HG03060 (cell line): ENCODE results near the gene PFN4.
A peak's percentile ranks its signal among the peaks of the same experiment; 100 is the strongest.
"Not testable (repeated sequence)": the region's sequence is repeated elsewhere in the genome, so short reads cannot be mapped to it uniquely, and the experiment has no call there.

ENCODE experiments used
- ATAC-seq: cut with Tn5 transposase; IDR thresholded peaks from one replicate; pipeline ENCODE4 v1.9.1; 2021; ENCODE audit warnings: low read depth, moderate number of reproducible peaks; ENCODE audit not compliant: unreplicated experiment

The PFN4 gene, protein sequence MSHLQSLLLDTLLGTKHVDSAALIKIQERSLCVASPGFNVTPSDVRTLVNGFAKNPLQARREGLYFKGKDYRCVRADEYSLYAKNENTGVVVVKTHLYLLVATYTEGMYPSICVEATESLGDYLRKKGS

GRCh38 chr2:24123195-24123921 lies at the start of gene PFN4, which contains the start of gene FAM228B:
Gene PFN4 (minus strand): TSS chr2:24123334. CDS start chr2:24122535, 799 bp downstream.
Gene FAM228B (plus strand): TSS chr2:24123469. CDS start chr2:24124362, 893 bp downstream.
- ATAC-seq: peak; percentile 73

GRCh38 chr2:24169023-24169422 lies 45.9 kb upstream of the PFN4 start:
- no peak for ATAC-seq

DNA sequence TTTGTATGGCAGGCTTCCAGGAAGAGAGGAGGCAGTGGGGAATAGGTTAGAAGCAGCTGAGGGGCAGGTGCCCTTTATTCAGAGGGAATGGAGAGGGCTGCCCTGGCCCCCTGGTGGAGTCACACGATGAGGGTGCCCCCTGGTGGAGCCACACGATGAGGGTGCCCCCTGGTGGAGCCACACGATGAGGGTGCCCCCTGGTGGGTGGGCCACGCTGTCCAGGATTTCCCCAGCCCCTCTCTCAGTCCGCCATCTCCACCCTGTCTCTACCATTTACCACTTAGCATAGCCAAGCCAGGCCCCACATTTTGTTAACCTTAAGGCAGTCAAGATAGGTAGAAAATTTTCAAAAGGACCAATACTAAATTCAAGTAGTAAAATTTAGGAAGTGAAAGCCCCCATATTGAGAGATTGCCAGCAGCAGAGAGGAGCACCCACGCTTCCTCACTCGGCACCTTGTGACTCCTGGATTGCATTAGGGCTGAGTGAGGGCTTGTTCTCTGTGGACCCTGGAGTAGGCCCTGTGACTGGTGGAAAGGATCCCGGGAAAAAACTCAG lies 41.4 kb upstream of the PFN4 start:
- no peak for ATAC-seq

- no peak for ATAC-seq
Measured at GRCh38 chr2:24163601-24164000, 40.5 kb upstream of the PFN4 start.

- ATAC-seq: no peak
Measured at GRCh38 chr2:24163186-24163585, 40.1 kb upstream of the PFN4 start.

- no peak for ATAC-seq
Measured at GRCh38 chr2:24162494-24162893, 39.4 kb upstream of the PFN4 start.

DNA sequence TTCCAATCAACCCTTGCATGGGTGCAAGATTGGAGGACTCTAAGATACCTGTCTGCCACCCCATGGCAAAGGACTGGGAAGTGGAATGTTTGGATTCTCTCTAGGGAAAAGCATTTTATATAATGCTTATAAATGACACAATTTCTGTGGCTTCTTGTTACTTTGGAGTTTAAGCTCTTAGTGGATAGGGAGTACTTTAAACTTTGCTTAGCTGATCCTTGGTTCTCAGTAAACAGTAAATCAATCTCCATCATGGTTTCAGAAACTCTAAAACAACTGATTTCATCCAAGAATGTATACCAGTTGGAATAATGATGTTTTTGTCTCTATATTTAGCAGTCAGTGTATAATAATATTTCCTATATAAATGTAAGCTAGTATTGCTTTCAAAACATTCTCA lies 37.6 kb upstream of the PFN4 start:
- ATAC-seq: no peak

GRCh38 chr2:24159708-24160107 lies 36.6 kb upstream of the PFN4 start:
- ATAC-seq: no peak

DNA sequence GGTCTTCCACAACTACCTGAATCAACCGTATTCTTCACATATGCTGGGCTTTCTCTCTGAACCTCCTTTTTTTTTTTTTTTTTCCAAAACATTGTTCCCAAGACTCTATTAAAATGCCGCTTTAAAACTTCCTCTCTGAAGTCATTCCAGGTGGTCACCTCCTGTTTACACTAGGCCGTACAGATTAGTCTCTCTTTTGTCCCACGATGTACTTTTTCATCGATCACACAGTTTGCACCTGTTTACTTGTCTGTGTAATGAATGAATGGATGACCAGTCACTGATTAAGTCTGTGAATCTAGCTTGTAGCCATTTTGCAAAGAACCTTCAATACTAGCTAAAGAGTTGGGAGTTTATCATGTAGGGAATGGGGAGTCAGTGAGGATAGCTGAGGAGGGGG lies 35.0 kb upstream of the PFN4 start:
- ATAC-seq: no peak

DNA sequence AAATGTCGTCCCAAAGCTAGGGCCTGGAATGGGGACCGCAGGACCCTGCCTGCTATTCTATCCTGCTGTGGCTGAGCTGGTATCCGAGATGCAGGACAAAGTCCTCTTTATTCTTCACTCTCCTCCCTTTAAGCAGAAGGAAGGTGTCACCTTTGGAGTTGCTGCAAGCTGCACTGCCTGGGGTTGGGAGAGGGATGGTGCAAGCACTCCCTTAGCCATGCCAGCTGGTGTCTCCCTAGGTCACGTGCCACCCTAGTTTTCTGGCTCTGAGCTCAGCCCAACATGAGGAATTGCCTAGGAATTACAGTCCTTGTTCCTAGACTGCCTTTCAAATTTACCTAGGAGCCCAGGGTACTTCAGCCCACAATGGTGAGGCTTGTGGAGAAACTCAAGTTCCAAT lies 30.3 kb upstream of the PFN4 start:
- no peak for ATAC-seq

- no peak for ATAC-seq
Measured at GRCh38 chr2:24152413-24153197, 29.5 kb upstream of the PFN4 start.

DNA sequence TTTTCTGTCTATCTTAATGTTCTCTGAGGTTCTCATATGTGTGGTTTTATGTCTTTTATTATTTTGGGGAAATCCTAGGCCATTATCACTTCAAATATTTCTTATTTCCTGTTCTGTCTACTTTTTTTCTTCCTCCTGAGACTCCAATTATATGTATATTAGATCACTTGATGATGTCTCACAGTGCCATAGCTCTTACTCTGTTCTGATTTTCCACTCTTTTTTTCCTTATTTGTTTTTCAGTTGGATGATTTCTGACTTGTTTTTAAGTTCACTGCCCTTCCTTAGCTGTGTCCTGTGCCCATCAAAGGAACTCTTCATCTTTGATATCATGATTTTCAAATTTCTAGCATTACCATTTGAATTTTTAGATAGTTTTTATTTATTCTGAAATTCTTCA lies 24.2 kb upstream of the PFN4 start:
- no peak for ATAC-seq

- ATAC-seq: not testable (repeated sequence)
Measured at GRCh38 chr2:24140305-24140704, 17.2 kb upstream of the PFN4 start.

- no peak for ATAC-seq
Measured at GRCh38 chr2:24132543-24132942, 9.4 kb upstream of the PFN4 start.

- ATAC-seq: no peak
Measured at GRCh38 chr2:24125956-24126355, 2.8 kb upstream of the PFN4 start.

GRCh38 chr2:24123922-24124580 lies 917 bp upstream of the PFN4 start:
- no peak for ATAC-seq

GRCh38 chr2:24122366-24123194 lies 554 bp downstream of the PFN4 start:
- no peak for ATAC-seq

GRCh38 chr2:24121469-24121868 lies 1.7 kb downstream of the PFN4 start:
- ATAC-seq: no peak

DNA sequence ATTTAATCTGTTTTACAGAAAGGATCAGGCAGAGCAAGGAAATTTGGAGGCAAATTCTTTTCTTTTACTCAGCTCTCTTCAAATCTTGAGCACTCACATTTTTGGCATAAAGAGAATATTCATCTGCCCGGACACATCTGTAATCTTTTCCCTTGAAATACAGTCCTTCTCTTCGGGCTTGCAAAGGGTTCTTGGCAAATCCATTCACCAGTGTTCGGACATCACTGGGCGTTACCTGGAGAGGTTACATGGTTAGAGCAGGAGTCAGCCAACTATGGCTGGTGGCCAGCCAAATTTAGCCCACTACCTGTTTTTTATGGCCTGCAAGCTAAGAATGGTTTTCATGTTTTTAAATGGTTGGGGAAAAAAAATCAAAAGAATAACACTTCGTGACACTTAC lies 2.1 kb downstream of the PFN4 start:
- no peak for ATAC-seq

DNA sequence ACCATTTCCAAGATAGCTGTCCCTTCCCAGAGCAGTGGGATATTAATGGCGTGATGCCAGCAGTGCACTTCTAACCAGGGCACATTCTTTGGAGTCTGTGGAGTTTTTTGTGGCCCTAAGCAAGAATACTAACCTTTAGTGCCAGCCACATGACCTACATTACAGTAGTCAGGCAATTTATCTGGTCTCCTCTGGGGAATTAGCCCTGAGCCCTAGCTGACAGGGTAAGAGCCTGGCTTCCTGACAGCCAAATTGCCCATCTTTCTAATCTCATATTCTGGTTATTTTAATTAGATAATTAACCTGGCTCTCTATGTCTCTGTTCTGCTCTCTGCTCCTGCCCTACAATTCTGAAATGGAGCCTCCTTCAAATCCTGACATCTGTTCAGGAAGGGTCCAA lies 5.2 kb downstream of the PFN4 start:
- ATAC-seq: no peak
